ENCODE data around the gene PIK3R6.

PIK3R6 gene

GRCh38 chr17:8896641-8897635 is 29.5 kb upstream of the PIK3R6 start:
- H3K27me3 Mint-ChIP-seq (ENCODE audit: low read depth), result peaks cover 60% of the 10 kb centered on the region
- no peak overlapping the region for H3K4me3 Mint-ChIP-seq
- H3K9me3 Mint-ChIP-seq, result no peaks in the 10 kb centered on the region
- H3K36me3 Mint-ChIP-seq (ENCODE audit: low read depth), result no peaks in the 10 kb centered on the region
- no peak overlapping the region for H3K27ac Mint-ChIP-seq
- no peak for TF ChIP-seq CTCF (IDR thresholded peaks at IDR 0.05; ENCODE audit: unreplicated experiment in 3 of 3)
- peaks cover 13% of the 10 kb centered on the region for H3K4me1 Mint-ChIP-seq

- peaks cover 13% of the 10 kb centered on the region for H3K4me1 Mint-ChIP-seq
- H3K9me3 Mint-ChIP-seq, result no peaks in the 10 kb centered on the region
- peaks cover 60% of the 10 kb centered on the region for H3K27me3 Mint-ChIP-seq (ENCODE audit: low read depth)
- H3K36me3 Mint-ChIP-seq (ENCODE audit: low read depth), result no peaks in the 10 kb centered on the region
- no peak overlapping the region for H3K27ac Mint-ChIP-seq
- TF ChIP-seq CTCF (IDR thresholded peaks at IDR 0.05; ENCODE audit: unreplicated experiment in 3 of 3), result no peak
- H3K4me3 Mint-ChIP-seq, result no peak overlapping the region
Measured at GRCh38 chr17:8896087-8896486, 28.6 kb upstream of the PIK3R6 start.

- no peaks in the 10 kb centered on the region for H3K9me3 Mint-ChIP-seq
- peak; percentile 84 to 90 (median 84) for TF ChIP-seq CTCF (IDR thresholded peaks at IDR 0.05; ENCODE audit: unreplicated experiment in 3 of 3)
- no peaks in the 10 kb centered on the region for H3K36me3 Mint-ChIP-seq (ENCODE audit: low read depth)
- H3K4me3 Mint-ChIP-seq, result peak overlapping the region; percentile 41 to 73 (median 55)
- H3K4me1 Mint-ChIP-seq, result peaks cover 13% of the 10 kb centered on the region
- H3K27me3 Mint-ChIP-seq (ENCODE audit: low read depth), result peaks cover 49% of the 10 kb centered on the region
- H3K27ac Mint-ChIP-seq, result peak overlapping the region in 2 of 3 experiments; percentile 0 to 28
Measured at GRCh38 chr17:8894673-8895578, 27.5 kb upstream of the PIK3R6 start.

- Mint-ChIP-seq H3K27me3 (ENCODE audit: low read depth) (peaks cover 48% of the 10 kb centered on the region), H3K4me1 (peaks cover 13% of the 10 kb centered on the region), H3K9me3 (no peaks in the 10 kb centered on the region), H3K4me3 (peak overlapping the region in 2 of 3 experiments; percentile 11 to 41), H3K36me3 (ENCODE audit: low read depth) (no peaks in the 10 kb centered on the region), H3K27ac (no peak overlapping the region)
- TF ChIP-seq CTCF (IDR thresholded peaks at IDR 0.05; ENCODE audit: unreplicated experiment in 3 of 3), result no peak
Measured at GRCh38 chr17:8894202-8894671, 26.8 kb upstream of the PIK3R6 start.

- Mint-ChIP-seq H3K36me3 (ENCODE audit: low read depth) (no peaks in the 10 kb centered on the region), H3K27me3 (ENCODE audit: low read depth) (peaks cover 43% of the 10 kb centered on the region), H3K27ac (no peak overlapping the region), H3K9me3 (no peaks in the 10 kb centered on the region), H3K4me1 (peaks cover 13% of the 10 kb centered on the region), H3K4me3 (no peak overlapping the region)
- TF ChIP-seq CTCF (IDR thresholded peaks at IDR 0.05; ENCODE audit: unreplicated experiment in 3 of 3), result no peak
Measured at GRCh38 chr17:8893621-8894201, 26.2 kb upstream of the PIK3R6 start.
